CD4-positive, alpha-beta T cell treated with Interleukin-6 at 100 ng/mL for 8 hours (primary cell): ENCODE measurements around the gene BABAM2.
"Not testable (repeated sequence)": the region's sequence is repeated elsewhere in the genome, so short reads cannot be mapped to it uniquely, and the experiment has no call there.

Experiments
- DNase-seq: peaks from one replicate; pipeline ENCODE4 v3.0.0-alpha.2; 2020; ENCODE audit warnings: mixed read lengths, low spot score

The BABAM2 gene

GRCh38 chr2:28316546-28317335, 426.2 kb downstream of the BABAM2 start:
- no peak for DNase-seq

GRCh38 chr2:28317390-28317789, 426.9 kb downstream of the BABAM2 start:
- no peak for DNase-seq

- DNase-seq: no peak
Observed at GRCh38 chr2:28318023-28318422, 427.5 kb downstream of the BABAM2 start.

- DNase-seq: no peak
Observed at GRCh38 chr2:28318462-28319117, 428.1 kb downstream of the BABAM2 start.

- no peak for DNase-seq
Observed at GRCh38 chr2:28319118-28320008, 428.8 kb downstream of the BABAM2 start.

- DNase-seq: no peak
Observed at GRCh38 chr2:28320009-28320365, 429.5 kb downstream of the BABAM2 start.

- no peak for DNase-seq
Observed at GRCh38 chr2:28320371-28320770, 429.8 kb downstream of the BABAM2 start.

- no peak for DNase-seq
Observed at GRCh38 chr2:28321426-28321825, 430.9 kb downstream of the BABAM2 start.

GRCh38 chr2:28322051-28322450, 431.5 kb downstream of the BABAM2 start:
- no peak for DNase-seq

- no peak for DNase-seq
Observed at GRCh38 chr2:28322456-28322855, 431.9 kb downstream of the BABAM2 start.

- DNase-seq: no peak
Observed at GRCh38 chr2:28322981-28323396, 432.5 kb downstream of the BABAM2 start.

- DNase-seq: no peak
Observed at GRCh38 chr2:28325173-28325566, 434.6 kb downstream of the BABAM2 start.

GRCh38 chr2:28325567-28326468, 435.3 kb downstream of the BABAM2 start:
- DNase-seq: no peak

- no peak for DNase-seq
Observed at GRCh38 chr2:28326469-28326805, 435.9 kb downstream of the BABAM2 start.

- no peak for DNase-seq
Observed at GRCh38 chr2:28326881-28327505, 436.5 kb downstream of the BABAM2 start.

- no peak for DNase-seq
Observed at GRCh38 chr2:28327581-28327955, 437.0 kb downstream of the BABAM2 start.

GRCh38 chr2:28327956-28328922, 437.7 kb downstream of the BABAM2 start:
- no peak for DNase-seq

GRCh38 chr2:28329184-28329583, 438.7 kb downstream of the BABAM2 start:
- DNase-seq: no peak

- DNase-seq: not testable (repeated sequence)
Observed at GRCh38 chr2:28330722-28331121, 440.2 kb downstream of the BABAM2 start.

GRCh38 chr2:28331797-28332196, 441.3 kb downstream of the BABAM2 start:
- not testable (repeated sequence) for DNase-seq
